D341Med (cell line): ENCODE measurements around the gene D2HGDH.
"Not testable (repeated sequence)": the region's sequence is repeated elsewhere in the genome, so short reads cannot be mapped to it uniquely, and the experiment has no call there.

ENCODE experiments used
- DNase-seq: peaks from one replicate; pipeline ENCODE4 v3.0.0; 2012; ENCODE audit warnings: low spot score

D2HGDH gene

GRCh38 chr2:241748468-241749256, 14.2 kb downstream of the D2HGDH start:
- DNase-seq, result no peak

- no peak for DNase-seq
These were observed 15.8 kb downstream of the D2HGDH start for GRCh38 chr2:241750076-241750840.

- DNase-seq, result no peak
These were observed 16.7 kb downstream of the D2HGDH start for GRCh38 chr2:241751152-241751551.

- no peak for DNase-seq
These were observed 17.3 kb downstream of the D2HGDH start for GRCh38 chr2:241751776-241752175.

GRCh38 chr2:241752253-241752652, 17.8 kb downstream of the D2HGDH start:
- DNase-seq, result no peak

- DNase-seq, result no peak
These were observed 18.4 kb downstream of the D2HGDH start for GRCh38 chr2:241752689-241753276.

- DNase-seq, result no peak
These were observed 19.1 kb downstream of the D2HGDH start for GRCh38 chr2:241753493-241753892.

GRCh38 chr2:241754042-241754441, 19.6 kb downstream of the D2HGDH start:
- no peak for DNase-seq

GRCh38 chr2:241755166-241755565, 20.7 kb downstream of the D2HGDH start:
- DNase-seq, result no peak

GRCh38 chr2:241755777-241756176, 21.3 kb downstream of the D2HGDH start:
- no peak for DNase-seq

GRCh38 chr2:241759067-241759807, 24.8 kb downstream of the D2HGDH start:
- DNase-seq, result no peak

- DNase-seq, result not testable (repeated sequence)
These were observed 25.5 kb downstream of the D2HGDH start for GRCh38 chr2:241759893-241760292.

GRCh38 chr2:241760301-241760771, 25.9 kb downstream of the D2HGDH start:
- DNase-seq, result peak; percentile 3

GRCh38 chr2:241762321-241762932, 28.0 kb downstream of the D2HGDH start:
- DNase-seq, result peak; percentile 5

- peak; percentile 12 for DNase-seq
These were observed 28.5 kb downstream of the D2HGDH start for GRCh38 chr2:241762933-241763369.

GRCh38 chr2:241763551-241764274, 29.3 kb downstream of the D2HGDH start:
- DNase-seq, result no peak

GRCh38 chr2:241764275-241765241, 30.1 kb downstream of the D2HGDH start:
- DNase-seq, result peak; percentile 18

- DNase-seq, result peak; percentile 25
These were observed 33.2 kb downstream of the D2HGDH start for GRCh38 chr2:241767464-241768250.

- peak; percentile 19 for DNase-seq
These were observed 33.9 kb downstream of the D2HGDH start for GRCh38 chr2:241768251-241768711.
